ENCODE results near the gene ZNF197.
"Not testable (repeated sequence)": the region's sequence is repeated elsewhere in the genome, so short reads cannot be mapped to it uniquely, and the experiment has no call there.

Gene ZNF197

DNA sequence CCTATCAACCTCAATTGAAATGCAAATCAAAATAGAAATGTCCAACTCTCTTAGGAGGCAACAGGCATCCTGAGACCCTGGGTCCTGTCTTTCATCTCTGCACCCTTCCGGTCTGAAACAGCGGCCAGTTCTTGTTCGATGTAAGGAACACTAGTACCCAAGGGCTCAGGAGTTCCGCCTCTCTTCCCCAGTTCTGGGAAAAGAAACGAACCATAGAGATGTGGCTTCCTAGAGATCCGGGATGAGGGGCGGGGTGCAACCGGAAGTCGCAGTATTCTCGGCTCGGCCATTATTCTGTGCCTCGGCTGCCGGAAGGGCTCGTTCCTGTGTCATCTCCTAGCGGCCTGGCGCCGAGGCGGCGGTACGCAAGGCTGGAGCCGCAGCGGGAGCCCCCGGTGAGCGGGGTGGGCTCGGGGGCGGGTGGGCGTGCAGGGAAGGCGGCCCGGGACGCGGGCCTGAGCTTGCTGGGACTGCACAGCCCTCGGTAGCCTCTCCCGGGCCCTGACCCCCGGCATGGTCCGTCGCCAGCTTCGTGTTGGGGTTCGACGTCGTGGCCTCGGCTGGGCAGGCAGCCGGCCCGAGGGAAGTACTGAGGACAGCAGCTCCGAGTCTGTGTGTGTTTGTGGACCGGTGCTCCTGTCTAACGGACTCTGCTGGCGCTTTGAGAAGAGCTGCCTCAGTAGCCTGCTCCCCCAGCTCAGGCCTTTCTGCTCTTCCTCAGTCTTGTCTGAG is at the start of gene ZNF197:
Gene ZNF197 (plus strand): TSS at position 288 of the 732 bp plus-strand sequence. CDS start 4,119 bp downstream, outside the sequence.
- peak; percentile 8 for DNase-seq (ENCODE audit: low read depth)

GRCh38 chr3:44576613-44577012 is 48.2 kb upstream of the ZNF197 start:
- no peak for DNase-seq (ENCODE audit: low read depth)

GRCh38 chr3:44577354-44577952 is 47.4 kb upstream of the ZNF197 start:
- not testable (repeated sequence) for DNase-seq (ENCODE audit: low read depth)

- DNase-seq (ENCODE audit: low read depth): not testable (repeated sequence)
Observed at GRCh38 chr3:44578316-44578715, 46.5 kb upstream of the ZNF197 start.

- not testable (repeated sequence) for DNase-seq (ENCODE audit: low read depth)
Observed at GRCh38 chr3:44578924-44579515, 45.8 kb upstream of the ZNF197 start.

GRCh38 chr3:44579749-44580148 is 45.1 kb upstream of the ZNF197 start:
- not testable (repeated sequence) for DNase-seq (ENCODE audit: low read depth)

GRCh38 chr3:44580971-44581370 is 43.9 kb upstream of the ZNF197 start:
- DNase-seq (ENCODE audit: low read depth): not testable (repeated sequence)

DNA sequence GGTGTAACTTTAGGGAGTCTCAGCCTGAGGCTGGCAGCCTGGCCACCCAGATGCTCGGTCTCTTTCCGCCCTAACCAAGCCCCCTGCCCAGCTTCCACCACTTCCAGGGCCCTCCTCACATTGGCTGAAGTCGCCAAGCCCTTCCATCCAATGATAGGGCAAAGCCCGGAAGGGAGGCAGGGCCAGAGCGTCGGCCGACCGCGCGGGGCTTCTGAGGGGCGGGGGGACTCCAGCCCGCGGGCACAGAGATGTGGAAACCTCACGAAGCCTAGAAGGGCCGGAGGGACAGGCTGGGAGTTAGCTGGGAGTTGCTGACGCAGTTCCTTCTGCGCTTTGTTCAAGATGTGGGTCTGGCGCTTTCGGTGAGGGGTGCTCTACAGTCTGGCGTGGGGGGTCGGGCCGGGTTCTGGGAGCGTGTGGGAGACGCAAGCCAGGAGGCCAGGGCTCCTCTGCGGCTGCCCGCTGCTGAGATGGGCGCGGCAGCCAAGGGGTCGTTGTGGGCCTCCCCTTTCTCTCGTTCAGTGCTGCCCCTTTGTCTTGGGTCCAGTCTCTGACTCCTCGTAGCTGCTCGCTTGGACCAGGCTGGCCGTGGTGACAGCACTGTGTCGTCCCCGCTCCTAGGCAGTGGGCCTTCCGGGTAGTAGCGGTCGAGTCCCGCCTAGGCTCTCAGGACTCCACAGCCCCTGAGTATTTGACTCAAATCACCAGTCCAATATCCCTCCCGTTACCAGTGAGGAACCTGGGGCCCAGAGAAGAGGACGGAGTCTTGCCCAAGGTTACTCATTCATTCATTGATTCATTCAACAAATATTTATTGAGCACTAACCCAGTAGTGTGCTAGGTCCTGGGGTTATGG is 40.0 kb upstream of the ZNF197 start, which contains the start of gene ZNF660:
Gene ZNF660 (plus strand): TSS at position 319 of the 856 bp plus-strand sequence. CDS start 9,230 bp downstream, outside the sequence.
- DNase-seq (ENCODE audit: low read depth): no peak

DNA sequence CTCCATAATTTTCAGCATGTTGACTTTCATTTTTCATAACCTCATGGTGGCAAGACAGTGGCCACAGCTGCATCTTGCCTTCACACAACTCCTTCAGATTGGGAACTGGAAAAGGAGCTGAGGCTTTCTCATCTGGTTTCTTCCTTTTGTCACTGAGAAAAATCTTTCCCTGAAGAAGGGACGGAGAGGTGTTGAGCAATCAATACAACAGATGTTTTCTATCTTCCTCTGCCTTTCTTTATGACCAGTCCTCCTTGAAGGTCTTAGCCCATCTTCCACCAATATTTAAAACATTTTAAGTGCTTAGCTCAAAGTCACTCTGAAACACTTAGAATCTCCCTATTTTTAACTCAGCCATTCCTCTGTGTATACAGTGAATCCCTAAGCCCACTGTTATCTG is 28.2 kb upstream of the ZNF197 start:
- DNase-seq (ENCODE audit: low read depth): no peak

DNA sequence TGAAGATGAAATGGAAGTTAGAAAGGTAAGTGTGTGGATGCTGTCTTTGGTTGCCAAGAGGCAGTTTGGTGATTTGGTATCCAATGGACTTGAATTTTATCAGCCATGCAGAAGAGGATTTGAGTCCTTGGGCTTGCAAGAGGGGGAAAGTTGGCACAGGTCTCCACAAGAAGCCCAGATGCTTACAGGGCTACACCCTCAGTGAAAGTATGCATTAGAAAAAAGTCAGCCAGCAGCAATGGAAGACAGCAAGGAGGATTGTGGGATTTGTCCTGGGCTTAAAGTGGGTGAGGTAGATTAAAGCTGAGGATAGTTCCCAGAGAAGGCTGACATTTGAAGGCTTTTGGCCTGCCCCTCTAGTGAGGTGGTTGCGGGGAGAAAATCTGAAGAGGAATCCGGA is 23.1 kb upstream of the ZNF197 start:
- DNase-seq (ENCODE audit: low read depth): no peak

- DNase-seq (ENCODE audit: low read depth): no peak
Observed at GRCh38 chr3:44612678-44613077, 12.2 kb upstream of the ZNF197 start.

- DNase-seq (ENCODE audit: low read depth): no peak
Observed at GRCh38 chr3:44628716-44629115, 3.9 kb downstream of the ZNF197 start.

GRCh38 chr3:44632193-44632592 is 7.4 kb downstream of the ZNF197 start:
- no peak for DNase-seq (ENCODE audit: low read depth)

- DNase-seq (ENCODE audit: low read depth): no peak
Observed at GRCh38 chr3:44642337-44642736, 17.5 kb downstream of the ZNF197 start.

DNA sequence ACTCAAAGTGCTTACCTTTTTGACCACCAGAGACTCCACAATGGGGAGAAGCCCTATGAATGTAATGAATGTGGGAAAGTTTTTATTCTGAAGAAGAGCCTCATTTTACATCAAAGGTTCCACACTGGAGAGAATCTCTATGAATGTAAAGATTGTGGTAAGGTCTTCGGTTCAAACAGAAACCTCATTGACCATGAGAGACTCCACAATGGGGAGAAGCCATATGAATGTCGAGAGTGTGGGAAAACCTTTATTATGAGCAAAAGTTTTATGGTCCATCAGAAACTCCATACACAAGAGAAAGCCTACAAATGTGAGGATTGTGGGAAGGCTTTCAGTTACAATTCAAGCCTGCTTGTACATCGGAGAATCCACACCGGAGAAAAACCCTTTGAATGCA is 18.2 kb downstream of the ZNF197 start:
- DNase-seq (ENCODE audit: low read depth): no peak

GRCh38 chr3:44647771-44648170 is 22.9 kb downstream of the ZNF197 start:
- no peak for DNase-seq (ENCODE audit: low read depth)

DNA sequence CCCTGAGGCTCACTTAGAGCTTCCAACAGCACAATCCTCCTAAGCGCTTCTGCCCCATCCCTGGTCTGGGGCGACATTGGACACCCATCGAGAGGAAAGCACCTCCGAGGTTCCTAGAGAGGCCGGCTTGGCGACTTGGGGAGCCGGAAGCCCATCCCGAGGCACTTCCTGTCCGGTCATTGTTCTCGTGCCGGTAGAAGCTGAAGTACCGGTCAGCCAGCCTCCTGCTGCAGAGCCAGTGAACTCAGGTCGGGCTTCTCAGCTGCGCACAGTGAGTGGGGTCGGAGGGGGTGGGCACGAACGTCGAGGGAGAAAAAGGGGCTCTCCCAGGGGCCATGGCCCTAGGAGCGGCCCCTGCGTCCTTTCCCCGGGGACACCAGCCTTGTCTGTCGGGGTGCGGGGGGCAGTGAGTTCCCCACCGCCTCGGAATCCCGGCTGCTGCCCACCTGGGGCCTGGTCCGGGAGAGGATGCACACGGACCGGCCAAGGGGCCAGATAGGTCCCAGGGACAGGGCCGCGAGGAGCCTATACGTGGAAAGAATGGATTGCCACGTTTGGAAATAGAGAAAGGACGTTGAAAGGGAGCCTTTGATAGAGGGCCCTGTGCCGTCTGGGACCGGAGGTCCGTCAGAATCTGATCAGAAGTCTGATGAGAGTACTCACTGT is 23.9 kb downstream of the ZNF197 start, which contains the start of gene ZNF35:
Gene ZNF35 (plus strand): TSS at position 169 of the 666 bp plus-strand sequence. CDS start 2,336 bp downstream, outside the sequence.
- no peak for DNase-seq (ENCODE audit: low read depth)

DNA sequence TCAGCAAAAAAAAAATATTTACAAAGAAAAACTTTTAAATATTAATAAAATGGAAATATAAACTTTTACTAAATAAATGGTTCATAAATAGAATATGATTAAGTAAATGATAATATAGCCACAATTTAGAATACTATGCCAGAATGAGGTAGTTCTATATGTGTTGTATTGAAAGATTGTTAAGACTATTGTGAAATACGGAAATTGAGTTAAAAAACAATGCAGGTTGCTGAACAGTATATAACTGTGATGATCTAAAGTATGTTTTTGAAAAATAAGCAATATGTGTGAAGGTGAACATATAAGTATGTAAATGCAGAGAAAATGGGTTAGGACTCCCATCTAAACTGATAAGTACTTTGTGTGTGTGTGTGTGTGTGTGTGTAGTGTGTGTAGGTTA is 24.9 kb downstream of the ZNF197 start:
- no peak for DNase-seq (ENCODE audit: low read depth)

GRCh38 chr3:44654039-44654438 is 29.2 kb downstream of the ZNF197 start:
- no peak for DNase-seq (ENCODE audit: low read depth)

GRCh38 chr3:44659015-44659414 is 34.2 kb downstream of the ZNF197 start:
- DNase-seq (ENCODE audit: low read depth): no peak

GRCh38 chr3:44659434-44659833 is 34.6 kb downstream of the ZNF197 start:
- DNase-seq (ENCODE audit: low read depth): no peak
